ENCODE results near the gene ANAPC7.
"Not testable (repeated sequence)": the region's sequence is repeated elsewhere in the genome, so short reads cannot be mapped to it uniquely, and the experiment has no call there.

ANAPC7 gene, protein sequence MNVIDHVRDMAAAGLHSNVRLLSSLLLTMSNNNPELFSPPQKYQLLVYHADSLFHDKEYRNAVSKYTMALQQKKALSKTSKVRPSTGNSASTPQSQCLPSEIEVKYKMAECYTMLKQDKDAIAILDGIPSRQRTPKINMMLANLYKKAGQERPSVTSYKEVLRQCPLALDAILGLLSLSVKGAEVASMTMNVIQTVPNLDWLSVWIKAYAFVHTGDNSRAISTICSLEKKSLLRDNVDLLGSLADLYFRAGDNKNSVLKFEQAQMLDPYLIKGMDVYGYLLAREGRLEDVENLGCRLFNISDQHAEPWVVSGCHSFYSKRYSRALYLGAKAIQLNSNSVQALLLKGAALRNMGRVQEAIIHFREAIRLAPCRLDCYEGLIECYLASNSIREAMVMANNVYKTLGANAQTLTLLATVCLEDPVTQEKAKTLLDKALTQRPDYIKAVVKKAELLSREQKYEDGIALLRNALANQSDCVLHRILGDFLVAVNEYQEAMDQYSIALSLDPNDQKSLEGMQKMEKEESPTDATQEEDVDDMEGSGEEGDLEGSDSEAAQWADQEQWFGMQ

DNA sequence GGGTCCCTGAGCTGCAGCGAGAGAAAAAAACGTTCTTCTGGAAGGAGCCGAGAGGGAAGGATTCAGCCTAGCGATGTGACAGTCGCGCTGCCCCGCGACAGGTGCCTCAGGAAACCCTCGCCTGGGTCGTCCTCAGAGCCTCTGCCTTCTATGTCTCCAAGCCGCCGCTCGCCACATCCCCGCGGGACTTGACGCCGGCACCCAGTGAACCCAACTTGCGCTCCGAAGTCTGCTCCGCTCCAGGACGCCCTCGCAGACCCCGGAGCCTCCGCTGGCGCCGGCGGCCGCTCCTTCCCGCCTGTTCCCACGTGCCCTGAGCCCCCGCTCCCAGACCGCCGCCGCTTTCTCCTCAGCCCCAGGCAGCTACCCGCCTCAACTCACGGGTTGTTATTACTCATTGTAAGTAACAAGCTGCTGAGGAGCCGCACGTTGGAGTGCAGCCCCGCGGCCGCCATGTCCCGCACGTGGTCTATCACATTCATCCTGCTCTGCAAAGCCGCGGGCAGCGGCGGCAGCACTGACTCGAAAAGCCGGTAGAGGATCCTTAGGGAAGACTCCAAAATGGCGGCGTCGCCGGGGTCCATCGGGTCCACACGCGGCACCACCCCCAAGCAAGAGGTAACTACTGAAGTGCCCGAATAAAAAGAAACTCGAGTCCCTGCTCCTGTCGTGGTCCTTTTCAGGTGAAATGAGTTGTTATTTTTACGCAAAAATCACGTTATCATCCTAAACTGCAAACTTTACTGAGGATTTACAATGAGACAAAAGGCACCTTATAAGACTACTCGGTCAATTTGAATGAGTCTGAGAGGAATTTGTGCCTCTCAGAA lies at the start of gene ANAPC7:
Gene ANAPC7, minus strand, starts transcription at position 563 of the 830 bp plus-strand sequence. Its CDS starts 81 bp downstream, at position 482.
- DNase-seq (ENCODE audit: low spot score): peak; percentile 98

DNA sequence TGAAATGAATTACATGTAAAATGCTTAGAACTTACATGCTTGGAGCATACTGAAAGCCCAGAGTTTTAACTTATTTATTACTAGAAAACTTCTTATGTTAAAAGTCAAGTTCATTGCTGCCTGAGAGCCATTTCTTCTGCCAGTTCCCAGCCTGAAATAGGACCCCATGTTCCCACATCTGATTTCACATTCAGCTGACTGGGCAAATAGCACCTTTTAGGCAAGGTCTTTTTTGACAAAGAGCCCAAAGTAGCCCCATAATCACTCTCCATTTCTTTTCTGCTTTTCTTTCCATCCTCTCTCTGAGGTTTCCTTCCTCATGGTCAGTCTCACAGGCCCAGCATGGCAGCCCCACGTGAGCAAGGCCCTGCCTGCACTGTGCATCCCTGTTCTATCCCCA lies 47.8 kb upstream of the ANAPC7 start:
- DNase-seq (ENCODE audit: low spot score): no peak

DNA sequence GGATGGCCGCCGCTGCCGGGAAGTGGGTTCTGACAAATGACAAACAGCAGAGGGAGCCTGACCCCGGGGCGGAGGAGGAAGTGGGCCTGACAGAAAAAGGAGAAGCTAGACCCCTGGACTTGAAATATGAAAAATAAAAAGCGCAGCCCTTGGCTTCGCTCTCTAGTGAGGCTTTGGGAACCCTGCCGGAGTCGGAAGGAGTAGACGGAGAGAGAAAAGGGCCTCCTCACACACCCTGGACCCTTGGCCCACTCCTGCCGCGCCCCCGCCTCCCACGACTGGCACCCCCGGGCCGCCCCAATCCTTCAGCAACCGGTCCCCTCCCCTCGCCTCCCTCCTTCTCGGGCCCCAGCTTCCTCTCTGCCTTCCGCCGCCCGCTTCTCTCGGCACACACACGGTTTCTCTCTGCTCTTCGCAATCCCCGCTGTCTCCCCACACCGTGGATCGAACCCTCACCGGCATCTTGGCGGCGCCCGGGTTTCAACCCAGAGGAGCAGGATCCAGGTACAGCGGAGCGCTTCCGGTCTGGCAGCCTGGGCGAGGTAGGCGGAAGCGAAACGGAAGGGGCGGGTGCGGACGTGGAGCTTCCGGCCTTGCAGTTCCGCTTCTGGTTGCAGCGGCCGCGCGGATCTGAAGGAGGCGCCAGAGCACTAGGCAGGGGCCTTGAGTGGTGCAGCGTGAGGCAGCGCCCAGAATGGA lies 46.4 kb upstream of the ANAPC7 start, which contains the start of gene ARPC3:
Gene ARPC3, minus strand, starts transcription at position 539 of the 699 bp plus-strand sequence. Its CDS starts 77 bp downstream, at position 462.
- DNase-seq (ENCODE audit: low spot score): peak; percentile 100

DNA sequence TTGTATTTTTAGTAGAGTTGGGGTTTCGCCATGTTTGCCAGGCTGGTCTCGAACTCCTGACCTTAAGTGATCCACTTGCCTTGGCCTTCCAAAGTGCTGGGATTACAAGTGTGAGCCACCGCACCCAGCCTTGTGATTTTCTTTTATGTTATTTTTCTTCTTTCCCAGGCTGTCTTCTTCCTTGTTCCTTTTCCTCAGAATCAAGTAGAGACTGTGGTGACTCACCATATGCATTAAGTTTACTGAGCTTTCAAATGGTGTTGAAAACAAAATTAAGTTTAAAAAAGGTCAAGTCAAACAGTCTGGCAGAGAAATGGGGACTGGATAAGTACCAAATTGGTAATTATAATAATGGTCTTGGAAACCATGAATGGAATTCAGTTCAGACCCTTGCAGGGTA lies 40.9 kb upstream of the ANAPC7 start:
- no peak for DNase-seq (ENCODE audit: low spot score)

DNA sequence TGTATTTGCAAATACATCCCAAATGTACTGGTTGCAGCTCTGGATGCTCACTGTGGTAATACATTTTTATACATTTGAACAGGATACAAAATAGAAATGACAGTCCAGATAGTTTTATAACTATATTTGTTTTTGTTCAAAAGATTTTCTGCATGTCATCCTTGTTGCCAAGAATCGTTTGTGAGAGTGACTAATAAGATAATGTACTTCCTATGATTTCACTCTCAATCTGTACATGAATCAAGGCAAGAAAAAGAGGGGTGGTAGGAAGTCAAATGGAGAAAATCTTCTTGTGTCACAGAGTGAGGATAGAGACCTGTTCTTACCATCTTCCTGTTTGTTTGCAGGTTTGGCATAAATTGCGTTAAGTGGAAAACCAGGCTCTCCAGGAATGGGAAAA lies 32.7 kb upstream of the ANAPC7 start:
- no peak for DNase-seq (ENCODE audit: low spot score)

DNA sequence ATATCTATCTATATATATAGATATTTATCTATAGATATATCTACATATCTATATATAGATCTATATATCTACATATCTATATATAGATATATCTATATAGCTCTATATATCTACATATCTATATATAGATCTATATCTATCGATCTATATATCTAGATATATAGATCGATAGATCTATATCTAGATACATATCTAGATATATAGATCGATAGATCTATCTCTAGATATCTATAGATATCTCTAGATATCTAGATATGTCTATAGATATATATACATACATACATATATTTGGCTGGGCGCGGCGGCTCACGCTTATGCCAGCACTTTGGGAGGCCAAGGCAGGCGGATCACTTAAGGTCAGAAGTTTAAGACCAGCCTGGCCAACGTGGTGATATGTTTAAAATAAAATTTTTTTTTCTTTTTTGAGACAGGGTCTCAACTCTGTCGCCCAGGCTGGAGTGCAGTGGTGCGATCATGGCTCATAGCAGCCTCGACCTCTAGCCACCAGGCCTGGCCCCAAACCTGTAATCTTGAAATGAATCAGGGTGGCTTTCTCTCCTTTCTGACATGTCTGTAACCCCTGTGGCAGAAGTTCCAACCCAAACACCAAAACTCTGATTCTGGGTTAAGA lies 28.6 kb upstream of the ANAPC7 start:
- DNase-seq (ENCODE audit: low spot score): no peak

DNA sequence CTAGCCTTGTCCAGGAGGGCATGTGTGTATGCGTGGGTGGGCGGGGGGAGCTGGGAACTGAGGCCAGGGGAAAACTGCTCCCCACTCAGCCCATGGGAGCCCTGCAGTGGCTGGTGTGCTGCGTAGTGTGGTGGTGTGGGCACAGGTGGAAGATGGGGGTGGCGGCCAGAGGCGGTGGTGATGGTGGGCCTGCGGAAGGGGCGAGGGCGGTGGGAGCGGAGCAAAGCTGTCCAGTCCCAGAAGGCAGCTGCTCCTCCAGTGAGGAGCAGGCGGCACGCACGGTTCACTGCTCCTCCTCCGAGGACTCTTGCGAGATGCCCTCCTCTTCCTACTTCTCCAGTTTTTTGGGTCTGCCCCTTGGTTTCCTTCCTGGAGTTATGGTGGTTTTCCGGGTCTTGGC lies 26.2 kb upstream of the ANAPC7 start:
- DNase-seq (ENCODE audit: low spot score): not testable (repeated sequence)

DNA sequence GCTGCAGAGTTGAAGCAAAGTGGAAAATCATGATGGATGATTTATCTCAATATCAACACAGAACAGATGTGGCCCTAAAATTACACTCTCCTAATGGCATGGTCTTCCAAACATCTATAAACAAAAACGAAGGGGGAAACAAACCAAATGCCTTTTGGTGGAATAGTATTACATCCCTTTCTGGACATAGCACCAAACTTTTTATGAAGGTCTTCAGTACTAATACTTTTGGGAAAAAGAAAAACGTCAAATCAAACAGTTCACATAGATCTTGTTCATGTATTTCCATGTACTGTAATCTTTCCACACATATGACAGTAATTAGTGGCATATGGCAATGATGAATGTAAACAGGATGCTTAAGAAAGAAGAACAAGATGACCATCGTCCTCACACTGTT lies 22.9 kb upstream of the ANAPC7 start:
- no peak for DNase-seq (ENCODE audit: low spot score)

DNA sequence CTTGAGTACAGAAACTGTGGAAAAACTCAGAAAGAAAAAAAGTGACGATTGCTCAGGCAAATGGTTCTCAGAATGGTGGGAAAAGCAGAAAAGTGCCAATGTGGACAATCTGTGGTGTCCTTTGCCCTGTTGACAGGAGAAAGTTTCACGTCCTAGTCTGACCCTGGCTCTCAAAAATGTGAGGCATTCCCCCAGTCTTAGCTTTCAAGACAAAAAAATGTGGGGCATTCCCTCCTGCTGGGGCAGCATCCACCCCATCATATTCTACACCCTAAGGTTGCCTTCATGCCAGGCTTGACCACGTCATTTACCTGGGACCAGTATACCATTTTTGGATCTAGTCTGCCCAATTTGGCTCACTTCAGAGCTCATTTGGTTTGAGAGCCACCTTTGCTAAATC lies 20.7 kb upstream of the ANAPC7 start:
- DNase-seq (ENCODE audit: low spot score): no peak

DNA sequence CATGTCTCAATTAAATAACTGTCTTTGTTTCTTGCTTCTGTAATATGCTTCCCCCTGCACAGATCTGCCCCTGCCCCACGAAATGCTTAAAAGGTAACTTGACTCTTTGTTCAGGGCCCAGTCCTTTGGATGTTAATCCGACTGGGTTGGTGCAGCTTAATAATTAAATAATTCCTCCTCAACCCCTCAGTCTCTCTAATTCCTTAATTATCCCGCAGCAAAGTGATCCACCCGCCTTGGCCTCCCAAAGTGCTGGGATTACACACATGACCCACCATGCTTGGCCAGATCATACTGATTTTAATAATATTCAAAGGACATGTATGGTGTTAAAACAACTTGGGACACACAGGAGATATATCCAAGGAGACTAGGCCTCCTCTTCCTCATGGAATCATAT lies 18.2 kb upstream of the ANAPC7 start:
- DNase-seq (ENCODE audit: low spot score): no peak

DNA sequence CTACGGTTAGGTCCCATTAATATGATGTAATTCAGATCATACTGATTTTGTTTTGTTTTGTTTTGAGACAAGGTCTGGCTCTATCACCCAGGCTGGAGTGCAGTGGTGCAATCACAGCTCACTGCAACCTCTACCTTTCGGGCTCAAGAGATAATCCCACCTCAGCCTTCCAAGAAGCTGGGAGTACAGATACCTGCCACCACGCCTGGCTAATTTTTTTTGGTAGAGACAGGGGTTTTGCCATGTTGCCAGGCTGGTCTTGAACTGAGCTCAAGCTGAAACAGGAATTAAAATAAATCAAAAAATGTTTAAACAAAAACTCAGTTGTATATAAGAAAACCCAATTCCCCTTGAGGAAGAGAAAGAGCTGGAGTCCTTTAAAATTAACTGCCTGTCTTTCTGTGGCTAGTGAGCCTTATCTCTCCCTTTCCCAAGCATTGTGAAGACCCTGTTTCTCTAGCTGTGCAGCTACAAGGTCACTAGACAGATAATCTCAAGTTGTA lies 17.7 kb upstream of the ANAPC7 start:
- DNase-seq (ENCODE audit: low spot score): no peak

DNA sequence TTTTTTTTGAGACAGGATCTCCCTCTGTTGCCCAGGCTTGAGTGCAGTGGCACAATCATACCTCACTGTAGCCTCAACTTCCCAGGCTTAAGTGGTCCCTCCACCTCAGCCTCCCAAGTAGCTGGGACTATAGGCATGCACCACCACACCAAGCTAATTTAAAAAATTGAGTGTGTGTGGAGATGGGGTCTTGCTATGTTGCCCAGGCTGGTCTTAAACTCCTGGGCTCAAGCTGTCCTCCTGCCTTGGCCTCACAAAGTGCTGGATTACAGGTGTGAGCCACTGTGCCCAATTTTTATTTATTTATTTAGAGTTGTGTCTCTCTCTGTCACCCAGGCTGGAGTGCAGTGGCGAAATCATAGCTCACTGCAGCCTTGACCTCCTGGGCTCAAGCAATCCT lies 17.1 kb upstream of the ANAPC7 start:
- not testable (repeated sequence) for DNase-seq (ENCODE audit: low spot score)

DNA sequence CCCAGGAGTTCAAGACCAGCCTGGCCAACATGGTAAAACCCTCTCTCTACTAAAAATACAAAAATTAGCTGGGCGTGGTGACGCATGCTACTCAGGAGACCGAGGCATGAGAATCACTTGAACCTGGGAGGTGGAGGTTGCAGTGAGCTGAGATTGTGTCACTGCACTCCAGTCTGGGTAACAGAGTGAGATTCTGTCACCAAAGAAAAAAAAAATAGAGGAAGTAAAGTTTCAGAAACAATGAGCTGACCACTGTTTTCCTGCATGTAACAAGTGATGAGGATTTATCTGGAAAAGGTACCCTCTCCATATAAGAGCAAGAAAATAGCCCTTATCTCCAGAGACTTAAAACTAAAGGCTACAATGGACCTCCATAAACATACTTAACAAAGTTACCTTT lies 13.6 kb upstream of the ANAPC7 start:
- DNase-seq (ENCODE audit: low spot score): not testable (repeated sequence)

DNA sequence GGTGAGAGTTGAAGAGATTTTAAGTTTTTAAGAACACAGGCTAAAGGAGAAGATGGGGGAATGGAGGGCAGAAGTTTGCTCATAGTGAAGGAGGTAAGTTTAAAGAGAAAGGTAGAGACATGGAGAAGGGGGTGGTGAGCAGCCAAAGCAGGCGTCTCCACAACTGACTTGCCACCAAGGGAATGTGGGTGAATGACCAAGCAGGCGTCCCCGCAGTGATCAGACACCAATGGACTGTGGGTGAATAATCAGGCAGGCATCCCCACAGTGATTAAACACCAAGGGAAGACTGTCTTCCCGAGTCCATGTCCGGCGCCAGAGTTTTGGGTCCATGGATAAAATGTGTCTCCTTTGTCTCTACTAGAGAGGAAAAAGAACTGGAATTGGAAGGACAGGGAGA lies 6.6 kb upstream of the ANAPC7 start:
- DNase-seq (ENCODE audit: low spot score): not testable (repeated sequence)

DNA sequence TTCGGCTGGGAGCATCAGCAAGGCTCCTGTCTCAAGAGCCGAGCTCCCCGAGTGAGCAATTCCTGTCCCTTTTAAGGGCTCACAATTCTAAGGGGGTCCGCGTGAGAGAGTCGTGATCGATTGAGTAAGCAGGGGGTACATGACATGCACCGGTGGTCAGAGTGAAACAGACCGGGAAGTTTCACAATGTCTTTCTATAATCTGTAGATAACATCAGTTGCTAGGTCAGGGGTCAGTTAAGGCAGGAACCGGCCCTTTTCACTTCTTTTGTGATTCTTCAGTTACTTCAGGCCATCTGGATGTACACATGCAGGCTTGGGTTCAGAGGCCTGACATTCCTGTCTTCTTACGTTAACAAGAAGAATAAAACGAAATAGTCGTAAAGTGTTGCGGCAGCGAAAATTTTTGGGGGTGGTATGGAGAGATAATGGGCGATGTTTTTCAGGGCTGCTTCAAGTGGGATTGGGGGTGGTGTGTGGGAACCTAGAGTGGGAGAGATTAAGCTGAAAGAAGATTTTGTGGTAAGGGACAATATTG lies 1.7 kb upstream of the ANAPC7 start:
- DNase-seq (ENCODE audit: low spot score): not testable (repeated sequence)

DNA sequence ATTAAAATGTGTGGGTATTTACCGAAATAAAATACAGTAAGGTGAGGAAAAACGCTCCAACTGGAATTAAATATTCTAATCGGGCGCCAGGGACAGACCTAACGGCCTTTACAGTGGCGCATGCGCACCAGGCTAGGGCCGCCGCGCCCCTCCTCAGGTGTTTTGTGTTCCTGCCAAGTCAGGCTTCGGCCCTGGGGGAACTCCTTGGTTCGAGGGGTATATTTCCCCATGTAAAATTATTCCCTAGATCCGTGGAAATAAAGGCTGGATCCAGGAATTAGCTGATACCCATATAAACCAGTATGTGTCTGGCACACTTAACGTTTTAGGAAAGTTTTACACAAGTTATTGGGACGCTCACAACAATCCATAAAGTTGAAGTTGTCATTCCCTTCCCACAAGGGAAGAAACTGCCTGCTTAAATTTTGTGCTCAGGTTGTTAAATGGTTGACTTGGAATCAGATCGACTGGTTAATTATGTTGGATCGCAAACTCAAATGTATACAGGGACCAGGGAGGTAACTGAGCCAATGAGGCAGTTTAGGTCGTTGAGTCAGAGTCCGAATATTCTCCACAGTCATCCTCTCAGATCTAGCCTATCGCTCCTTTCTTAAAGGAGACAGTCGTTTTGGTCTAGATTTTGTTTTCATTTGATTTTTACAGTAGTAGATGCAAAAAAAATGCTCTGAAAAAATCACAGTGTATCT lies 621 bp upstream of the ANAPC7 start:
- DNase-seq (ENCODE audit: low spot score): peak; percentile 93

DNA sequence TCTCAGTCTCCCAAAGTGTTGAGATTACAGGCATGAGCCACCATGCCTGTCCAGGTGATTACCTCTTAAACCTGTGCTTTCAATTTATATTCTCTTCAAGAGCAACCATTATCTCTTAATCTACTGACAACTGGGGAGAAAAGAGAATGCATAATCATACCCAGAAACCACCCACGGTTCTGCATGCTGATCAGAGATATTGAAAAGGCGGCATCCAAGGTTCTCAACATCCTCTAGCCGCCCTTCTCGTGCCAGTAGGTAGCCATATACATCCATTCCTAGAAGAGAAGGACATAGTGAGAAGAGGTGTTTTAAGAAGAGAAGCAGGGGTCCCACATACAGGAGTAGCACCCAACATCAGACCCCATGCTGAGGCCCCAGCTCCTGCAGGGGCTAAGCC lies 20.8 kb downstream of the ANAPC7 start:
- DNase-seq (ENCODE audit: low spot score): no peak

DNA sequence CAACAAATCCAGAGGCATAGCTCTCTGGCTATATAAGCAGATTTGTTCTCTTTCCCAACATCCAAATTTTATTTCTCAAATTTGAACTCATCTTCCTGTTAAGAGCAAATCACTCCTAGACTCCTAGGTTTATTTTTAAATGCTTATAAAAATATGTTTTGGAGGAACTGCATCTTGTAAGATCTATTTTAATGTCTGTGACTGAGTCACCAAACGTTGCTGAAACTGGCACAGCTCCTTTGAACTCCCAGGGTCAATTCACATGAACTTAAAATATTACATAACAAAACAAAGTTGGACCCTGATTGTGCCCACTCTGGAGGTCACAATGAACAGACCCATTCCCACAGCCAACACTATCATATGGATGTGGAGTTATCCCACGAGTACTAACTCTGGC lies 23.9 kb downstream of the ANAPC7 start:
- DNase-seq (ENCODE audit: low spot score): no peak

DNA sequence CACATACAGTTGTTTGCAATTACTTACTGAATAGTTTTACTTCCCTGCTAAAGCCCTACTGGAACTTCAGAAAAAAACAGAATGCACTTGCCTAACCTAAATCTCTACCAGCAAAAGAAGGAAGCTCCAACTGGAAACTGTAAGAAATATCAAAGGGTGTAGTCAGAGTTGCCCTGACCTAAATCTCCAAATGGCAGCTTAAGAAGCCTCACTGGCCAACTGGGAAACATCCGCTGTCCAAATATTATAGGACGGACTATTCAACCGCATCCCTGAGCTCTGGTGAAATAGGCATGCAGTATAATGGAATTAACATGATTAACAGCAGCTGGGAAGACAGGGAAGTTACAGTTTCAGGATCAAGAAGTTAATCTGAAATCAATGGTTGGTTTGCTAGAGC lies 24.3 kb downstream of the ANAPC7 start:
- DNase-seq (ENCODE audit: low spot score): no peak

DNA sequence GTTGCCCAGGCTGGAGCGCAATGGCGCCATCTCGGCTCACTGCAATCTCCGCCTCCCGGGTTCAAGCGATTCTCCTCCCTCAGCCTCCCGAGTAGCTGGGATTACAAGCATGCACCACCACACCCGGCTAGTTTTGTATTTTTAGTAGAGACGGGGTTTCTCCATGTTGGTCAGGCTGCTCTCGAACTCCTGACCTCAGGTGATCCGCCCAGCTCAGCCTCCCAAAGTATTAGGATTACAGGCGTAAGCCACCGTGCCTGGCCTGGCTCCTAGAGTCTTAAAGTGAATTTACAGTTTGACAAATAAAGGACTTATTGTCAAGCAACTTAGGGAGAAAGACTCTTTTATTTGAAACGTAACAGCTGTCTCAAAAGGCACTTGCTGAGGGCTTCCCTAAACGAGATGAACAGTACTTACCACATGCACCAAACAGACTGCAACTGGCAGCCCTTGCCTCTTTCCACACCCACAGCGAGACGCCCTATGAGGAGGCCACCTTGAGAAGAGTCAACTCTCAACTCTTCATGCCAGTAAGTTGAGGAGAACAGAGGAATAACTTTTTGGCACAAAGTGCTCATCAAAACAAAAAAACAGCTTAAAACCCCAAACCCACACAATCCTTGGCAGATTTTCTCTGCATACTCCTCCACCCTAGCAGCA lies 25.2 kb downstream of the ANAPC7 start:
- DNase-seq (ENCODE audit: low spot score): not testable (repeated sequence)

All from LoVo (cell line).